Activated CD4-positive, alpha-beta memory T cell treated with anti-CD3 and anti-CD28 coated beads, Interleukin-2, amount 10 ng/mL, durations not matched to agents 7 days and 5 days (primary cell): ENCODE measurements around the gene C12orf60. TPM values are rescaled to one million over a fixed set of nuclear protein-coding genes. Genes with fewer than 3 reads are reported as not detected.
A peak's percentile ranks its signal among the peaks of the same experiment; 100 is the strongest.

Experiments used
- CTCF ChIA-PET: fragments of 350-600 bp; sonication (Branson Sonifier 250); formaldehyde crosslinking; loops from one replicate; lab custom pipeline; 2021; ENCODE audit warnings: antibody characterized with exemption, inconsistent platforms; lab: Charles Lee
- POLR2A ChIA-PET: fragments of 350-600 bp; sonication (Branson Sonifier 250); formaldehyde crosslinking; loops from one replicate; lab custom pipeline; 2021; ENCODE audit warnings: antibody characterized with exemption; lab: Charles Lee
- DNase-seq: peaks from one replicate; pipeline ENCODE4 v3.0.0-alpha.2; 2020
- H3K27ac Mint-ChIP-seq: one replicate; pipeline ENCODE4 v1.8.0; 2021; ENCODE audit warnings: mild to moderate bottlenecking, mixed read lengths
- H3K27me3 Mint-ChIP-seq: one replicate; pipeline ENCODE4 v1.8.0; 2021; ENCODE audit warnings: mixed read lengths
- H3K36me3 Mint-ChIP-seq: one replicate; pipeline ENCODE4 v1.8.0; 2021; ENCODE audit warnings: low read depth, mixed read lengths
- H3K4me1 Mint-ChIP-seq: one replicate; pipeline ENCODE4 v1.8.0; 2021; ENCODE audit warnings: mixed read lengths
- H3K4me3 Mint-ChIP-seq: one replicate; pipeline ENCODE4 v1.8.0; 2021; ENCODE audit warnings: mild to moderate bottlenecking, mixed read lengths
- H3K9me3 Mint-ChIP-seq: one replicate; pipeline ENCODE4 v1.8.0; 2021; ENCODE audit warnings: mixed read lengths
- total RNA-seq, 2 experiments: library from RNA; stranded (reverse); gene quantifications; one replicate each; pipeline ENCODE4 v1.2.3, GENCODE V29; 2021

Gene C12orf60
- total RNA-seq, 2 experiments from 2014 or later: 2.0 to 2.4 TPM

- no peaks in the 10 kb centered on the region for H3K27me3 Mint-ChIP-seq
- peaks cover 3% of the 10 kb centered on the region for H3K9me3 Mint-ChIP-seq
- H3K4me3 Mint-ChIP-seq: peak overlapping the region; percentile 90
- H3K4me1 Mint-ChIP-seq: peaks cover 52% of the 10 kb centered on the region
- CTCF ChIA-PET: interaction anchor here (0.7 to 3.1 kb wide), 19 partner anchors 10 to 450 kb away, joined by 3 to 50 read pairs (median 4); partner anchors contain the start of genes ARHGDIB, ATF7IP, C12orf60 and RERG
- POLR2A ChIA-PET: interaction anchor here (0.6 to 7.9 kb wide), 56 partner anchors 8 to 1139 kb away, joined by 3 to 177 read pairs (median 4); partner anchors contain the start of genes ARHGDIB, ATF7IP, C12orf60 and ERP27
- H3K36me3 Mint-ChIP-seq: peaks cover 67% of the 10 kb centered on the region
- peak overlapping the region; percentile 98 for H3K27ac Mint-ChIP-seq
- DNase-seq: peak; percentile 97
These were observed 32.7 kb upstream of the C12orf60 start for GRCh38 chr12:14770496-14771461.

- H3K4me1 Mint-ChIP-seq: peaks cover 56% of the 10 kb centered on the region
- H3K4me3 Mint-ChIP-seq: peak overlapping the region; percentile 90
- no peaks in the 10 kb centered on the region for H3K27me3 Mint-ChIP-seq
- ChIA-PET POLR2A (interaction anchor here (0.6 to 7.9 kb wide), 41 partner anchors 8 to 1138 kb away, joined by 3 to 177 read pairs (median 5); partner anchors contain the start of genes ARHGDIB, ATF7IP, C12orf60 and ERP27), CTCF (interaction anchor here (0.7 to 3.1 kb wide), 7 partner anchors 28 to 406 kb away, joined by 3 to 50 read pairs (median 9); partner anchors contain the start of genes ARHGDIB, ATF7IP, C12orf60 and WBP11)
- peak overlapping the region; percentile 98 for H3K27ac Mint-ChIP-seq
- H3K36me3 Mint-ChIP-seq: peaks cover 59% of the 10 kb centered on the region
- peak; percentile 32 for DNase-seq
- no peaks in the 10 kb centered on the region for H3K9me3 Mint-ChIP-seq
These were observed 31.8 kb upstream of the C12orf60 start for GRCh38 chr12:14771651-14772137.

GRCh38 chr12:14772946-14773345, 30.5 kb upstream of the C12orf60 start:
- Mint-ChIP-seq H3K4me1 (peaks cover 49% of the 10 kb centered on the region), H3K9me3 (no peaks in the 10 kb centered on the region), H3K4me3 (no peak overlapping the region), H3K27ac (peak overlapping the region; percentile 52), H3K27me3 (no peaks in the 10 kb centered on the region), H3K36me3 (peaks cover 47% of the 10 kb centered on the region)
- no peak for DNase-seq
- CTCF ChIA-PET: interaction anchor here (1.0 to 1.1 kb wide), 2 partner anchors 17 to 27 kb away, joined by 3 to 4 read pairs; no protein-coding TSS in a partner anchor
- POLR2A ChIA-PET: interaction anchor here (0.7 to 7.9 kb wide), 15 partner anchors 11 to 407 kb away, joined by 3 to 123 read pairs (median 7); partner anchors contain the start of genes ARHGDIB, ATF7IP, C12orf60 and WBP11

GRCh38 chr12:14773685-14774073, 29.8 kb upstream of the C12orf60 start:
- ChIA-PET POLR2A (interaction anchor here (0.6 to 7.9 kb wide), 25 partner anchors 8 to 788 kb away, joined by 3 to 123 read pairs (median 5); partner anchors contain the start of genes ARHGDIB, ATF7IP, C12orf60 and ERP27), CTCF (interaction anchor here (1.0 to 3.2 kb wide), 3 partner anchors 16 to 29 kb away, joined by 3 to 24 read pairs (median 4); partner anchors contain the start of genes C12orf60 and WBP11)
- Mint-ChIP-seq H3K27me3 (peaks cover 3% of the 10 kb centered on the region), H3K4me3 (peak overlapping the region; percentile 96), H3K9me3 (no peaks in the 10 kb centered on the region), H3K27ac (peak overlapping the region; percentile 95), H3K4me1 (peaks cover 45% of the 10 kb centered on the region), H3K36me3 (peaks cover 41% of the 10 kb centered on the region)
- no peak for DNase-seq

GRCh38 chr12:14774074-14774905, 29.2 kb upstream of the C12orf60 start:
- peak; percentile 95 for DNase-seq
- Mint-ChIP-seq H3K36me3 (peaks cover 34% of the 10 kb centered on the region), H3K4me3 (peak overlapping the region; percentile 96), H3K4me1 (peaks cover 41% of the 10 kb centered on the region), H3K27ac (peak overlapping the region; percentile 95), H3K27me3 (peaks cover 3% of the 10 kb centered on the region), H3K9me3 (no peaks in the 10 kb centered on the region)
- ChIA-PET POLR2A (interaction anchor here (0.6 to 7.9 kb wide), 35 partner anchors 8 to 788 kb away, joined by 3 to 123 read pairs (median 4); partner anchors contain the start of genes ARHGDIB, ATF7IP, C12orf60 and ERP27), CTCF (interaction anchor here (1.0 to 3.2 kb wide), 6 partner anchors 12 to 447 kb away, joined by 3 to 24 read pairs (median 6); partner anchors contain the start of genes ATF7IP, C12orf60, RERG and WBP11)

GRCh38 chr12:14774906-14775635, 28.4 kb upstream of the C12orf60 start:
- Mint-ChIP-seq H3K4me3 (peak overlapping the region; percentile 96), H3K27me3 (peaks cover 3% of the 10 kb centered on the region), H3K4me1 (peaks cover 41% of the 10 kb centered on the region), H3K9me3 (no peaks in the 10 kb centered on the region), H3K36me3 (peaks cover 27% of the 10 kb centered on the region), H3K27ac (peak overlapping the region; percentile 95)
- DNase-seq: peak; percentile 41
- POLR2A ChIA-PET: interaction anchor here (0.6 to 7.9 kb wide), 26 partner anchors 9 to 757 kb away, joined by 3 to 123 read pairs (median 6); partner anchors contain the start of genes ARHGDIB, ATF7IP, C12orf60 and ERP27
- CTCF ChIA-PET: interaction anchor here (1.1 to 4.2 kb wide), 11 partner anchors 9 to 446 kb away, joined by 3 to 24 read pairs (median 5); partner anchors contain the start of genes ATF7IP, C12orf60, RERG and WBP11

- Mint-ChIP-seq H3K4me1 (peaks cover 45% of the 10 kb centered on the region), H3K4me3 (peak overlapping the region; percentile 96), H3K36me3 (peaks cover 21% of the 10 kb centered on the region), H3K27me3 (peaks cover 3% of the 10 kb centered on the region), H3K9me3 (no peaks in the 10 kb centered on the region), H3K27ac (peak overlapping the region; percentile 95)
- DNase-seq: no peak
- POLR2A ChIA-PET: interaction anchor here (0.8 to 7.9 kb wide), 17 partner anchors 9 to 410 kb away, joined by 3 to 123 read pairs (median 7); partner anchors contain the start of genes ARHGDIB, ATF7IP, C12orf60 and WBP11
- CTCF ChIA-PET: interaction anchor here (1.1 to 4.2 kb wide), 10 partner anchors 8 to 446 kb away, joined by 3 to 24 read pairs (median 6); partner anchors contain the start of genes C12orf60, RERG and WBP11
These were observed 27.9 kb upstream of the C12orf60 start for GRCh38 chr12:14775636-14775980.

GRCh38 chr12:14776236-14776961, 27.1 kb upstream of the C12orf60 start:
- peak overlapping the region; percentile 96 for H3K4me3 Mint-ChIP-seq
- ChIA-PET CTCF (interaction anchor here (1.1 to 4.2 kb wide), 6 partner anchors 10 to 219 kb away, joined by 3 to 24 read pairs (median 7); partner anchors contain the start of genes C12orf60 and WBP11), POLR2A (interaction anchor here (1.1 to 7.9 kb wide), 5 partner anchors 8 to 218 kb away, joined by 3 to 123 read pairs (median 23); partner anchors contain the start of genes ARHGDIB, C12orf60 and WBP11)
- peaks cover 18% of the 10 kb centered on the region for H3K36me3 Mint-ChIP-seq
- no peak for DNase-seq
- no peaks in the 10 kb centered on the region for H3K9me3 Mint-ChIP-seq
- H3K27me3 Mint-ChIP-seq: peaks cover 3% of the 10 kb centered on the region
- no peak overlapping the region for H3K27ac Mint-ChIP-seq
- peaks cover 50% of the 10 kb centered on the region for H3K4me1 Mint-ChIP-seq

GRCh38 chr12:14777271-14777670, 26.2 kb upstream of the C12orf60 start:
- POLR2A ChIA-PET: interaction anchor here (3.2 kb wide), 1 partner anchor 25 kb away, joined by 12 read pairs; the partner anchor contains the start of genes C12orf60 and WBP11

GRCh38 chr12:14779834-14780233, 23.6 kb upstream of the C12orf60 start:
- no peak for DNase-seq
- no peak overlapping the region for H3K27ac Mint-ChIP-seq
- CTCF ChIA-PET: no interaction called here
- H3K27me3 Mint-ChIP-seq: peaks cover 3% of the 10 kb centered on the region
- POLR2A ChIA-PET: interaction anchor here (1.5 to 3.2 kb wide), 2 partner anchors 9 to 23 kb away, joined by 10 to 12 read pairs; partner anchors contain the start of genes C12orf60 and WBP11
- H3K4me3 Mint-ChIP-seq: no peak overlapping the region
- peaks cover 21% of the 10 kb centered on the region for H3K36me3 Mint-ChIP-seq
- no peaks in the 10 kb centered on the region for H3K9me3 Mint-ChIP-seq
- H3K4me1 Mint-ChIP-seq: peaks cover 31% of the 10 kb centered on the region

More at GRCh38 chr12:14777271-14777670, 26.2 kb upstream of the C12orf60 start:
- H3K36me3 Mint-ChIP-seq: peaks cover 18% of the 10 kb centered on the region
- no peak for DNase-seq
- CTCF ChIA-PET: interaction anchor here (0.9 to 4.2 kb wide), 4 partner anchors 8 to 218 kb away, joined by 3 to 13 read pairs (median 7); no protein-coding TSS in a partner anchor
- H3K4me3 Mint-ChIP-seq: no peak overlapping the region
- H3K27me3 Mint-ChIP-seq: peaks cover 3% of the 10 kb centered on the region
- H3K9me3 Mint-ChIP-seq: no peaks in the 10 kb centered on the region
- H3K4me1 Mint-ChIP-seq: peaks cover 44% of the 10 kb centered on the region
- H3K27ac Mint-ChIP-seq: no peak overlapping the region
